ENCODE data around the gene PRR13.
A peak's percentile ranks its signal among the peaks of the same experiment; 100 is the strongest.
"Not testable (repeated sequence)": the region's sequence is repeated elsewhere in the genome, so short reads cannot be mapped to it uniquely, and the experiment has no call there.

Gene PRR13

GRCh38 chr12:53441040-53441833 lies at the start of gene PRR13:
Gene PRR13, plus strand, starts transcription at chr12:53441734. Its CDS starts 981 bp downstream, at chr12:53442715.
- Histone ChIP-seq H3K27ac (ENCODE audit: low read length) (peak within 1 kb of the TSS; percentile 73), H3K4me3 (ENCODE audit: low read length) (peak within 1 kb of the TSS; percentile 98), H3K36me3 (ENCODE audit: control insufficient read depth, low read depth, low read length) (peaks cover 18% of the 10 kb centered on the region), H3K9ac (ENCODE audit: low read length) (peak within 1 kb of the TSS; percentile 92), H3K9me3 (ENCODE audit: control insufficient read depth, low read depth, low read length) (no peaks in the 10 kb centered on the region), H3K27me3 (ENCODE audit: control insufficient read depth, insufficient read depth, low read length) (no peaks in the 10 kb centered on the region), H3K4me1 (ENCODE audit: control insufficient read depth, low read depth, low read length) (peaks cover 8% of the 10 kb centered on the region)

GRCh38 chr12:53399896-53400295 lies 41.6 kb upstream of the PRR13 start:
- Histone ChIP-seq H3K9me3 (ENCODE audit: control insufficient read depth, low read depth, low read length) (no peaks in the 10 kb centered on the region), H3K27me3 (ENCODE audit: control insufficient read depth, insufficient read depth, low read length) (no peaks in the 10 kb centered on the region), H3K4me3 (ENCODE audit: low read length) (no peak overlapping the region), H3K4me1 (ENCODE audit: control insufficient read depth, low read depth, low read length) (no peaks in the 10 kb centered on the region), H3K9ac (ENCODE audit: low read length) (no peak overlapping the region), H3K27ac (ENCODE audit: low read length) (no peak overlapping the region), H3K36me3 (ENCODE audit: control insufficient read depth, low read depth, low read length) (no peaks in the 10 kb centered on the region)

- not testable (repeated sequence) for H3K27me3 ChIP-seq (ENCODE audit: control insufficient read depth, insufficient read depth, low read length); H3K4me1 ChIP-seq (ENCODE audit: control insufficient read depth, low read depth, low read length); H3K4me3 ChIP-seq (ENCODE audit: low read length); H3K27ac ChIP-seq (ENCODE audit: low read length); H3K9me3 ChIP-seq (ENCODE audit: control insufficient read depth, low read depth, low read length); H3K9ac ChIP-seq (ENCODE audit: low read length); H3K36me3 ChIP-seq (ENCODE audit: control insufficient read depth, low read depth, low read length)
Observed at GRCh38 chr12:53402351-53402750, 39.2 kb upstream of the PRR13 start.

- Histone ChIP-seq H3K27ac (ENCODE audit: low read length) (no peak overlapping the region), H3K9me3 (ENCODE audit: control insufficient read depth, low read depth, low read length) (no peaks in the 10 kb centered on the region), H3K9ac (ENCODE audit: low read length) (no peak overlapping the region), H3K27me3 (ENCODE audit: control insufficient read depth, insufficient read depth, low read length) (no peaks in the 10 kb centered on the region), H3K4me1 (ENCODE audit: control insufficient read depth, low read depth, low read length) (no peaks in the 10 kb centered on the region), H3K36me3 (ENCODE audit: control insufficient read depth, low read depth, low read length) (peaks cover 5% of the 10 kb centered on the region), H3K4me3 (ENCODE audit: low read length) (no peak overlapping the region)
Observed at GRCh38 chr12:53402871-53403270, 38.7 kb upstream of the PRR13 start.

- H3K4me3 ChIP-seq (ENCODE audit: low read length) = no peak overlapping the region
- H3K27me3 ChIP-seq (ENCODE audit: control insufficient read depth, insufficient read depth, low read length) = no peaks in the 10 kb centered on the region
- H3K27ac ChIP-seq (ENCODE audit: low read length) = no peak overlapping the region
- no peaks in the 10 kb centered on the region for H3K4me1 ChIP-seq (ENCODE audit: control insufficient read depth, low read depth, low read length)
- H3K36me3 ChIP-seq (ENCODE audit: control insufficient read depth, low read depth, low read length) = peaks cover 40% of the 10 kb centered on the region
- H3K9ac ChIP-seq (ENCODE audit: low read length) = no peak overlapping the region
- H3K9me3 ChIP-seq (ENCODE audit: control insufficient read depth, low read depth, low read length) = no peaks in the 10 kb centered on the region
Observed at GRCh38 chr12:53410951-53411350, 30.6 kb upstream of the PRR13 start.

- H3K4me1 ChIP-seq (ENCODE audit: control insufficient read depth, low read depth, low read length) = no peaks in the 10 kb centered on the region
- H3K9ac ChIP-seq (ENCODE audit: low read length) = no peak overlapping the region
- H3K36me3 ChIP-seq (ENCODE audit: control insufficient read depth, low read depth, low read length) = peaks cover 35% of the 10 kb centered on the region
- no peak overlapping the region for H3K4me3 ChIP-seq (ENCODE audit: low read length)
- no peak overlapping the region for H3K27ac ChIP-seq (ENCODE audit: low read length)
- H3K9me3 ChIP-seq (ENCODE audit: control insufficient read depth, low read depth, low read length) = no peaks in the 10 kb centered on the region
- H3K27me3 ChIP-seq (ENCODE audit: control insufficient read depth, insufficient read depth, low read length) = no peaks in the 10 kb centered on the region
Observed at GRCh38 chr12:53413485-53414204, 27.9 kb upstream of the PRR13 start.

- Histone ChIP-seq H3K4me3 (ENCODE audit: low read length) (no peak overlapping the region), H3K27me3 (ENCODE audit: control insufficient read depth, insufficient read depth, low read length) (no peaks in the 10 kb centered on the region), H3K9me3 (ENCODE audit: control insufficient read depth, low read depth, low read length) (no peaks in the 10 kb centered on the region), H3K36me3 (ENCODE audit: control insufficient read depth, low read depth, low read length) (peaks cover 25% of the 10 kb centered on the region), H3K27ac (ENCODE audit: low read length) (no peak overlapping the region), H3K9ac (ENCODE audit: low read length) (no peak overlapping the region), H3K4me1 (ENCODE audit: control insufficient read depth, low read depth, low read length) (no peaks in the 10 kb centered on the region)
Observed at GRCh38 chr12:53414756-53415417, 26.6 kb upstream of the PRR13 start.

GRCh38 chr12:53415752-53416389 lies 25.7 kb upstream of the PRR13 start:
- not testable (repeated sequence) for H3K27ac ChIP-seq (ENCODE audit: low read length); H3K4me1 ChIP-seq (ENCODE audit: control insufficient read depth, low read depth, low read length); H3K27me3 ChIP-seq (ENCODE audit: control insufficient read depth, insufficient read depth, low read length); H3K9ac ChIP-seq (ENCODE audit: low read length); H3K4me3 ChIP-seq (ENCODE audit: low read length); H3K9me3 ChIP-seq (ENCODE audit: control insufficient read depth, low read depth, low read length)
- H3K36me3 ChIP-seq (ENCODE audit: control insufficient read depth, low read depth, low read length) = peaks cover 22% of the 10 kb centered on the region

- not testable (repeated sequence) for H3K27me3 ChIP-seq (ENCODE audit: control insufficient read depth, insufficient read depth, low read length); H3K36me3 ChIP-seq (ENCODE audit: control insufficient read depth, low read depth, low read length); H3K4me3 ChIP-seq (ENCODE audit: low read length); H3K27ac ChIP-seq (ENCODE audit: low read length); H3K9me3 ChIP-seq (ENCODE audit: control insufficient read depth, low read depth, low read length); H3K9ac ChIP-seq (ENCODE audit: low read length); H3K4me1 ChIP-seq (ENCODE audit: control insufficient read depth, low read depth, low read length)
Observed at GRCh38 chr12:53417291-53417816, 24.2 kb upstream of the PRR13 start.

- Histone ChIP-seq H3K27me3 (ENCODE audit: control insufficient read depth, insufficient read depth, low read length) (no peaks in the 10 kb centered on the region), H3K4me3 (ENCODE audit: low read length) (no peak overlapping the region), H3K4me1 (ENCODE audit: control insufficient read depth, low read depth, low read length) (peaks cover 7% of the 10 kb centered on the region), H3K36me3 (ENCODE audit: control insufficient read depth, low read depth, low read length) (no peaks in the 10 kb centered on the region), H3K9ac (ENCODE audit: low read length) (no peak overlapping the region), H3K9me3 (ENCODE audit: control insufficient read depth, low read depth, low read length) (no peaks in the 10 kb centered on the region), H3K27ac (ENCODE audit: low read length) (no peak overlapping the region)
Observed at GRCh38 chr12:53418221-53418620, 23.3 kb upstream of the PRR13 start.

- H3K4me3 ChIP-seq (ENCODE audit: low read length) = no peak overlapping the region
- no peak overlapping the region for H3K27ac ChIP-seq (ENCODE audit: low read length)
- no peak overlapping the region for H3K9ac ChIP-seq (ENCODE audit: low read length)
- H3K27me3 ChIP-seq (ENCODE audit: control insufficient read depth, insufficient read depth, low read length) = no peaks in the 10 kb centered on the region
- H3K36me3 ChIP-seq (ENCODE audit: control insufficient read depth, low read depth, low read length) = no peaks in the 10 kb centered on the region
- peaks cover 7% of the 10 kb centered on the region for H3K4me1 ChIP-seq (ENCODE audit: control insufficient read depth, low read depth, low read length)
- H3K9me3 ChIP-seq (ENCODE audit: control insufficient read depth, low read depth, low read length) = no peaks in the 10 kb centered on the region
Observed at GRCh38 chr12:53419756-53420155, 21.8 kb upstream of the PRR13 start.
